NCI-H1105 treated with DMSO at 0.1 percent for 48 hours (cell line): ENCODE results near the gene LDHD.

ENCODE experiments used
- DNase-seq: peaks from one replicate; lab custom pipeline; 2025; lab: John Stamatoyannopoulos, UW

The LDHD gene

GRCh38 chr16:75114179-75114945 is 2.2 kb downstream of the LDHD start:
- DNase-seq, result no peak

GRCh38 chr16:75113541-75114121 is 2.9 kb downstream of the LDHD start:
- DNase-seq, result no peak

- DNase-seq, result no peak
Observed at GRCh38 chr16:75112734-75113491, 3.7 kb downstream of the LDHD start.

- DNase-seq, result no peak
Observed at GRCh38 chr16:75111961-75112733, 4.4 kb downstream of the LDHD start.

GRCh38 chr16:75111514-75111940 is 5.1 kb downstream of the LDHD start:
- DNase-seq, result no peak

GRCh38 chr16:75110637-75111513 is 5.7 kb downstream of the LDHD start:
- DNase-seq, result peak; percentile 48

- DNase-seq, result no peak
Observed at GRCh38 chr16:75109732-75110243, 6.8 kb downstream of the LDHD start.

GRCh38 chr16:75108792-75109731 is 7.5 kb downstream of the LDHD start:
- DNase-seq, result no peak

GRCh38 chr16:75107505-75107904 is 9.1 kb downstream of the LDHD start:
- no peak for DNase-seq

GRCh38 chr16:75106351-75107274 is 10.0 kb downstream of the LDHD start:
- no peak for DNase-seq

- no peak for DNase-seq
Observed at GRCh38 chr16:75105306-75106061, 11.1 kb downstream of the LDHD start.

- no peak for DNase-seq
Observed at GRCh38 chr16:75104836-75105235, 11.7 kb downstream of the LDHD start.

- DNase-seq, result no peak
Observed at GRCh38 chr16:75103994-75104393, 12.6 kb downstream of the LDHD start.

- DNase-seq, result no peak
Observed at GRCh38 chr16:75102595-75102994, 14.0 kb downstream of the LDHD start.

GRCh38 chr16:75101635-75102034 is 14.9 kb downstream of the LDHD start:
- DNase-seq, result no peak

GRCh38 chr16:75100603-75100990 is 16.0 kb downstream of the LDHD start:
- no peak for DNase-seq

- DNase-seq, result no peak
Observed at GRCh38 chr16:75099738-75100602, 16.6 kb downstream of the LDHD start.
